Mesenteric fat pad (tissue), 1 donor: ENCODE measurements around the gene GCK. TPM values are rescaled to one million over a fixed set of nuclear protein-coding genes. Genes with fewer than 3 reads are reported as not detected.
"Not testable (repeated sequence)": the region's sequence is repeated elsewhere in the genome, so short reads cannot be mapped to it uniquely, and the experiment has no call there.

ENCODE experiments used
- DNase-seq: peaks from one replicate; pipeline ENCODE4 v3.0.0-alpha.2; 2020; ENCODE audit warnings: low spot score
- total RNA-seq: library from RNA; stranded (reverse); fragmentation: NEBNext Ultra II Directional; extraction: Animal tissue kit (Norgen Biotek cat#: 25700); gene quantifications from one replicate; pipeline ENCODE4 v1.2.1, GENCODE V29; 2021
- donor health status: DM: yes; HTN: yes; CAD: no.

The GCK gene
- total RNA-seq, 1 donor from 2014 or later: 0.48 TPM

- DNase-seq: peak; percentile 16
Measured at GRCh38 chr7:44210107-44210506, 20.9 kb upstream of the GCK start.

GRCh38 chr7:44208085-44208484 is 18.8 kb upstream of the GCK start:
- DNase-seq: peak; percentile 64

GRCh38 chr7:44206008-44206407 is 16.8 kb upstream of the GCK start:
- peak; percentile 59 for DNase-seq

GRCh38 chr7:44201813-44202212 is 12.6 kb upstream of the GCK start:
- DNase-seq: no peak

GRCh38 chr7:44200699-44201461 is 11.6 kb upstream of the GCK start, which contains the start of gene YKT6:
TSS of gene YKT6 (plus strand) at chr7:44200978. CDS start at chr7:44201136, 158 bp downstream.
- peak; percentile 96 for DNase-seq

- DNase-seq: not testable (repeated sequence)
Measured at GRCh38 chr7:44200163-44200562, 10.9 kb upstream of the GCK start.

- DNase-seq: peak; percentile 57
Measured at GRCh38 chr7:44197474-44197873, 8.2 kb upstream of the GCK start.

GRCh38 chr7:44196450-44196872 is 7.2 kb upstream of the GCK start:
- DNase-seq: peak; percentile 68

- DNase-seq: peak; percentile 16
Measured at GRCh38 chr7:44195889-44196288, 6.7 kb upstream of the GCK start.

GRCh38 chr7:44194562-44195145 is 5.4 kb upstream of the GCK start:
- DNase-seq: peak; percentile 24

- DNase-seq: peak; percentile 18
Measured at GRCh38 chr7:44194069-44194468, 4.8 kb upstream of the GCK start.

GRCh38 chr7:44193011-44193802 is 4.0 kb upstream of the GCK start:
- DNase-seq: peak; percentile 62

GRCh38 chr7:44191171-44191570 is 1.9 kb upstream of the GCK start:
- no peak for DNase-seq

- peak; percentile 87 for DNase-seq
Measured at GRCh38 chr7:44189993-44190872, 994 bp upstream of the GCK start.

- DNase-seq: peak; percentile 39
Measured at GRCh38 chr7:44188480-44189225, 586 bp downstream of the GCK start.

GRCh38 chr7:44187636-44188416 is 1.4 kb downstream of the GCK start:
- peak; percentile 85 for DNase-seq

GRCh38 chr7:44186736-44187135 is 2.5 kb downstream of the GCK start:
- peak; percentile 49 for DNase-seq

- peak; percentile 77 for DNase-seq
Measured at GRCh38 chr7:44185729-44186128, 3.5 kb downstream of the GCK start.

- DNase-seq: peak; percentile 62
Measured at GRCh38 chr7:44184873-44185446, 4.3 kb downstream of the GCK start.
